Right renal cortex interstitium (tissue), 3 donors: Measurements from ENCODE around the gene AFP. TPM values are rescaled to one million over a fixed set of nuclear protein-coding genes. Genes with fewer than 3 reads are reported as not detected.

Experiments used
- DNase-seq, 3 donors: peaks; one replicate each; pipeline ENCODE4 v3.0.0-alpha.2; 2013; ENCODE audit warnings: low read depth in 3 of 3, low spot score in 2 of 3
- polyA plus RNA-seq, 3 donors: library from polyadenylated mRNA; unstranded; fragments of 120-200 nt; gene quantifications; one replicate each; pipeline ENCODE4 v1.2.1, GENCODE V29; 2013; ENCODE audit not compliant: insufficient read length in 3 of 3

Gene AFP
- polyA plus RNA-seq, 3 donors, result 746 to 1,253 (median 1,062) TPM

DNA sequence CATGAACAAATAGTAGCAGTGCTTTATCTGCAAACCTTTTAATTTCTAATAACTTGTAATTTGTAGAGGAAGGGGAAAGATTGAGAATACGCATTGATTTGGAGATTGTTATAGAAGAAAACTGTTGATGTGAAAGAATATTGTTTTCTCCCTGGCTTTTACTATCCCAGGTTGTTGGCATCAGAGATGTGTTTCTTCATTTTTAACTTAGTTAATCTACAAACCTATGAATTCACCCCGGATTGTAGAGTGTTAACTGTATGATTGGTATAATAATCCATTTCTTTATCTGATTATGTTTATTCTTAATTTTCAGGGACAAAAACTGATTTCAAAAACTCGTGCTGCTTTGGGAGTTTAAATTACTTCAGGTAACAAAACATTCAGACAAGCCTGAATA is 18.9 kb downstream of the AFP start:
- no peak for DNase-seq

DNA sequence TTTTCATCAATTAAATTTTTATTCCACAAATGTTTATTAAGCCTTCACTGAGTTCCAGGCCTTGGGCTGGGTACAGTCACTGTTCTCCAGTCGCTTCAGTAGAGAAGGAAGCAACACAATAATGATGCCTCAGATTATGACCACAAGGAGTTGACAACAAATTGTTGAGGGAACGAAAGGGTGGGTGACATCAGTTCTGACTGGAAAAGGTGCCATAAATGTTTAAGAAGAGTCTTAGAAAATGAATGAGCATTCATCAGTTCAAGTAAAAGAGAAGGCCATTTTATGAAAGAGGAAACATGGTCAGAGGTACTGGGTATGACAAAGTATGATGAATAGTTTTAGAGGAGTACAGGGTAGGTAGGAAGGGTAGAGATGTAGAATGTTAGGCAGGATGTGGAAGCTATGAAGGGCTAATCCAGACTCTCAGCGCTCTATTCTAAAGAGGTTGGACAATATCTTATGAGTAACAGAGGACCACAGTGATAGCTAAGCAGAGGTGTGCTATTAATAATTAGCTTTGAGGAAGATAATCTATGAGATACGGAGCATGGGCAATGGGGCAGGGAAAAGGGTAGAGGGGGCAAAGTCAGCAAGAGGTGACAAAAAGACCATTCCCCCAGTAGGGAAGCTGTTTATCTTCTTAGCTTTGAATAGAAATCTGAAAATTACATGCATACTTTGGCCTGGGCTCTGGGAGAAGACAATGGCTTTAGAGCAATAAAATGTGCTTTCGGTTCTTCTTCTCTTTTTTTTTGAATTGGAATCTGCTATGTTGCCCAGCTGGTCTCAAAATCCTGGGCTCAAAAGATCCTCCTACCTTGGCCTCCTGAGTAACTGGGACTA is 20.4 kb downstream of the AFP start:
- DNase-seq, result no peak

DNA sequence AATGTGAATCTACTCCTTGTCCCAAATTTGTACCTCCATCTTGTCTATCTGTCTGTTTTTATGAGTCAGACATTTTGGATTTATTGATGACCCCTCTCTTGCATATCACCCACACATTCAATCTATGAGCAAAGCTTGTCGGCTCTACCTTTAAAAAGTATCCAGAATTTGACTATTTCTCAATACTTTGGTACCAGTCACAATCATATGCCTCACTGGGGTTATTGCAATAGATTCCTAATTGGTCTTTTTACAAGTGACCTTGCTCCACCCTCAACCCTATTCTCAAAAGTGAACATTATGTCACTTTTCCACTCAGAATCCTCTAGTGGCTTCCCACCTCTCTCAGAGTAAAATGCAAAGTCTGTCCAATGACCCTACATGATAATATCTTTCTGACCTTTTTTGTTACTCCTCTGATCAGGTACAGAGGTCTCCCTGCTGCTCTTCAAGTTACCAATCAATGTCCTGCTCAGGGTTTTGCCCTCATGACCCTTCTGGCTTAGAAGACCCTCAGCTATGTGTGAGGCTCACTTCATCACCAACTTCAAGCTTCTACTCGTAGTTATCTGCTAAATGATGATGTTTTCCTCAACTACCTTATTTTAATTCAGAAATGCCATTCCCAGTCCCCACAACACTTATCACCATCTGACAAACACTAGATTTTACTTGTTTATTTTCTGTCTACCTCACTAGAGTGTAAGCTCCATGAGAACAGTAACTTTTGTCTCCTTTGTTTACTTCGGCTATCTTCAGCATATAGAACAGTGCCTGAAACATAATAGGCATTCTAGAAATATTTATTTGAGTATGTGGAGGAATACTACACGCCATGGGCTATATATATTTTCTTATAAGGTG is 22.4 kb downstream of the AFP start:
- no peak for DNase-seq

DNA sequence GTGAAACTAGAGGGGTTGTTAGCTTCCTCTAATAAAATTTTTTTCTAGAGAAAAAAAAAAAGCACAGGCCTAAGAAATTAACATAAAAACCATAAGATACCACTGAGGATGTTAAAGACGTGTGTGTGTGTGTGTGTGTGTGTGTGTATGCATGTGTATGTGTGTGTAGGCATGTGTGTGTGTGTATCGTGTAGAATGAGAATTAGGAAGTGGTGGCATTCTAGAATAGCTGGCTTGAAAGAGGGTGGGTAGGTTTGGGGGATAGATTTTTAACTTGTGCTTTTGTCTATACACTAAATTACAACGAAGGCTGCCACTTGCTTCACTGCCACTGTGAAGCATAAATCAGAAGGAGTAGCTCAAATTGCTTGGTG is 23.0 kb downstream of the AFP start:
- DNase-seq, result no peak

DNA sequence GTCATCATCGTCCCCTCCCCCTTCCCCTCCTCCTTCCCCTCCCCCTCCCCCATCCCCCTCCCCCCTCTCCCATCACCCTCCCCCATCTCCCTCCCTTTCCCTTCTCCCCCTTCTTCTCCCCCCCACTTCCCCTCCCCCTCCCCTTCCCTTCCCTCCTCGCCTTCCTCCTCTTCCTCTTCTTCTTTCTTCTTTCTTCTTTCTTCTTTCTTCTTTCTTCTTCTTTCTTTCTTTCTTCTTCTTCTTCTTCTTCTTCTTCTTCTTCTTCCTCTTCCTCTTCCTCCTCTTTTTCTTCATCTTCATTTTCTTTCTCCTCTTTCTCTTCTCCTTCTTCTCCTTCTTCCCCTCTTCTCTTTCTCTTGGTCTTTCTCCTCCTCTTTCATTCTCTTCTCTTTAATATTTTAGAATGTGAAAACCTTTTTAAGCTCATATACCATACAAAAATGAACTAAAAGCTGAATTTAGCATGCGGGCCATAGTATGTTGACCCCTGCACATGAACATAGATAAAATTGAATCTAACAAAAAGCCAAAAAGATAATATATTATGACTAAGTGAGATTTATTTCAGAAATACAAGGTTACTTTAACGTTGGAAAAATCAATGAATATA is 25.0 kb downstream of the AFP start:
- DNase-seq, result no peak

DNA sequence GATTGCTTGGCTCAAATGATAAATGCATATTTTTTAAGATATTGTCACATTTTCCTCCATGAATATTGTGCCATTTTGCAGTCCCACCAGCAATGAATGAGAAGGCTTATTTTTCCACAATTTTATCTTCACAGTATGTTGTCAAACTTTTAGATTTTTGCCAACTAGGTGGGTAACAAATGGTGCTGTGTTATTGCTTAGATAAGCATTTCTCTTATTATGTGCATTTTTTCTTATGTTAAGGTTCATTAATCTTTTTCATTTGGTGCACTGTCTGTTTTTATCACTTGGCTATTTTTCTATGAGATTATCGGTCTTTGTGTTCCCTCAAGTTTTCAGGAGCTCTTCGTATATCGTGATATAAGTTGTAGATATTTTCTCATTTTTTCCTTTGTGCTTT is 32.1 kb downstream of the AFP start:
- no peak for DNase-seq

DNA sequence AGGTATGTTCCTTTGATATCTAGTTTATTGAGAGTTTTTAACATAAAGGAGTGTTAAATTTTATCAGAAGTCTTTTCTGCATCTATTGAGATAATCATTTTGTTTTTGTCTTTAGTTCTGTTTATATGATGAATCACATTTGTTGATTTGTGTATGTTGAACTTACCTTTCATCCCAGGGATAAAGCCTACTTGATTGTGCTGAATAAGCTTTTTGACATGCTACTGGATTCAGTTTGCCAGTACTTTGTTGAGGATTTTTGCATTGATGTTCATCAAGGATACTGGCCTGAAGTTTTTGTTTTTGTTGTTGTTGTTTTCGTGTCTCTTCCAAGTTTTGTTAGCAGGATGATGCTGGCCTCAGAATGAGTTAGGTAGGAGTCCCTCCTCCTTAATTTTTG is 34.7 kb downstream of the AFP start:
- DNase-seq, result no peak

DNA sequence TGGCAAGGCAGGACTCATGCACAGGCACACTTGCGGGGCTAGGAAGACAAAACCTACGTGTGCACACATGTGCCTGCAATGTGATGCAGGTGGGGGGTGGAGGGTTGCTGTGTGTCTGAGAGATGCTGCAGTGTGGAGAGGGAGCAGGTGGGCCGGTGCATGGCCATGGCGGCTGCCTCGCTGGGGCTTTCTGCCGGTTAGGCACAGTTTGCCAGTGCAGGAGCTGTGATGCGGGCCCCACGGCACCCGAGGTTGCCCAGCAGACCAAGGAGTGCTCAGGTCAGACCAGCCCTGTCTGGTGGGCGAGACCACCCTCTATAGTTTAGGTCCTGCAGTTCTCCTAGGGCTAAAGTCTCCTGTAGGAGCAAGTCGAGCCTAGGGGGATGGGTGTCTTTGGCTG is 41.2 kb downstream of the AFP start:
- DNase-seq, result no peak

DNA sequence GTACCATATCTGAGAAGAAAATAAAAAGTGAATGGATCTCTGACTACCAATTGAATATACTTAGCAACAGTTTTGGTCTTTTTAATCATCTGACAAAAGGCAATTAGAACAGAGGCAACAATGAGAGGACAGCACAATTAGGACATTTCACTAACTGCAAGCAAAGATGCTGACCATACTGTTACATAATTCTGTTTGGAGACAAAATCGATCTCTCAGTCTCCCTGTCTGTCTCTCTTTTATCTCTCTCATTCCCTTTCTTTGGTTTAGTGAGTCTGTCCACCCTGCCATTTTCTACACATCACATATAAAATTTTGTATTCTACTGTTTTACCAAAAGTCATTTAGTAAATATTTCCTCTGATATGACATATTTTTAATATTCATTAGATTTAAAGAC is 43.3 kb downstream of the AFP start:
- DNase-seq, result no peak

DNA sequence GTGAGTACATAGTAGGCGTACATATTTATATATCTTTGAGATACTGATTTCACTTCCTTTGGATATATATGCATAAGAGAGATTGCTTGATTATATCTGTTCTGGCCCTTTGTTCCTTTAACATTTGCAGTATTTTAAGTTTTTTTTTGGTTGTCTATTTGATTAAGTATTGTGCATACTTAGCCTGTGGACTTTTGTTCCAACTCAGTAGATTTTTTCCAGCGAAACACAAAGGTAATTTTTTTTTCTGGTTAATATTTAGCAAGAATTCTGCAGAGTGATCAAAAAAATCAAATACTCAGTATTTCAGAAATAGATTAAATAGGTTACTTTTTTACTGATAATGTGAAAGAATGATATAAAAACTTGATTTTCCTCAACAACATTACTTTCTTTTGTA is 45.3 kb downstream of the AFP start, which contains the start of gene AFM:
Gene AFM, plus strand, starts transcription at position 388 of the 400 bp plus-strand sequence. CDS start 31 bp downstream, outside the sequence.
- no peak for DNase-seq

DNA sequence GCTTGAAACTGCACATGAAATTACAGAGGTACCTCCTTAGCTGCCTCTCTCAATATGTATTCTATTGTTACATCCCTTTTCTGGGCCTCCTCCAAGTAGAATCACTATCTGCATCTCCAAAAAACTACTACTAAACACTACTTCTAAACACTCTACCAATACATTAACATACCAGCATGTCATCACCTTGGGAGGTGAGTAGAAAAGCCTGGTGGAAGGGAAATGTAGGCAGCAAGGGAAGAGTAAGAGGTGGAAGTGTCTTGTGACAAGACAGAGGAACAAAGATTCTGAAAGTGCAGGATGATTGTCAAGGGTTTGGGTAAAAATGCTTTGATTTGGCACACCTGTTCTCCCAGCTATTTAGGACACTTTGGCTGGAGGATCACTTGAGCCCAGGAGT is 49.1 kb downstream of the AFP start:
- no peak for DNase-seq

DNA sequence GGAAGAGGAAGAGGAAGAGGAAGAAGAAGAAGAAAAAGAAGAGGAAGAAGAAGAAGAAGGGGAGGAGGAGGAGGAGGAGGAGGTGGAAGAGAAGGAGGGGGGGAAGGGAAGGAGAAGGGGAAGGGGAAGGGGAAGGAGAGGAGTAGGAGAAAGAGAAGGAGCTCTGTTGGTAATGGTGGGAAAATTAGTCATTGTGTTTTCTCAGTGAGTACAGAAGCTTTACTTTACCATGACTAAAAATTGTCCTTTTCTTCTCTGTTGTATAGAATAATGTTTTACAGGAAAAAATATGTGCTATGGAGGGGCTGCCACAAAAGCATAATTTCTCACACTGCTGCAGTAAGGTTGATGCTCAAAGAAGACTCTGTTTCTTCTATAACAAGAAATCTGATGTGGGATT is 49.6 kb downstream of the AFP start:
- no peak for DNase-seq

DNA sequence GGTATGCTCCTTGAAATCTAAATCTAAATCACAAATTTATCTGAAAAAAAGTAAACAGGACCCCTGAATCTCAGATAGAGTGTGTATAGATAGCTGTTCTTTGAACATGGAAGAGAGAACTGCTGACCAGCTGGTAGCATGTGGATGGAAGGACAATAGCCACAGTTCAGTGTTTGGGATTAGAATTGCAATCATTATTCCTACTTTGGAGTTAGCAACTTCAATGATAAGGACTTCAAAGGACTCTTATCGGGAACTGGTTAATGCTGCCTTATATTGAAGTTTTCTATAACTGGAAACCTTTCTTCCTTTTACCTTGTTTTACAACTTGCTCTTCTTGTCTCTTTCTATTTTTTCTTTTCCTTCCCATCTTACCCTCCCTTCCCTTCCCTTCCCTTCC is 50.5 kb downstream of the AFP start:
- DNase-seq, result no peak

DNA sequence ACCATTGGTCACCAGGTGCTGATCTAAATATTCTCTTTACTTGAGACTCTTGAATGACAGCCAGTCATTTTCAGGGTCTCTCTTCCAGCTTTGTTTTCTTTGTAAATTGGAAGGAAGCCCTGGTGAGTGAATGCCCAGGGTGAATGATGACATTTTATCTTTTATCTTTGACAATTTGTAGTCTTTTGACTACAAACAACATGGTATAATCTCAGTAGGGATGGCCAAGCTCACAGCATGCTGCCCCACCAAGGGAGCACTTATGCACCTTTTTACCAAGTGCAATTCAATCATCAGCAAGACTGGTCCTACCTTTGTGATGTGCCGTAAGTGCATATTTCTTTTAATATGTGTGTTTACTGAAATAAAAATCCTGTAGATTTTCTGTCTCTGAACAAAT is 51.2 kb downstream of the AFP start:
- DNase-seq, result no peak

DNA sequence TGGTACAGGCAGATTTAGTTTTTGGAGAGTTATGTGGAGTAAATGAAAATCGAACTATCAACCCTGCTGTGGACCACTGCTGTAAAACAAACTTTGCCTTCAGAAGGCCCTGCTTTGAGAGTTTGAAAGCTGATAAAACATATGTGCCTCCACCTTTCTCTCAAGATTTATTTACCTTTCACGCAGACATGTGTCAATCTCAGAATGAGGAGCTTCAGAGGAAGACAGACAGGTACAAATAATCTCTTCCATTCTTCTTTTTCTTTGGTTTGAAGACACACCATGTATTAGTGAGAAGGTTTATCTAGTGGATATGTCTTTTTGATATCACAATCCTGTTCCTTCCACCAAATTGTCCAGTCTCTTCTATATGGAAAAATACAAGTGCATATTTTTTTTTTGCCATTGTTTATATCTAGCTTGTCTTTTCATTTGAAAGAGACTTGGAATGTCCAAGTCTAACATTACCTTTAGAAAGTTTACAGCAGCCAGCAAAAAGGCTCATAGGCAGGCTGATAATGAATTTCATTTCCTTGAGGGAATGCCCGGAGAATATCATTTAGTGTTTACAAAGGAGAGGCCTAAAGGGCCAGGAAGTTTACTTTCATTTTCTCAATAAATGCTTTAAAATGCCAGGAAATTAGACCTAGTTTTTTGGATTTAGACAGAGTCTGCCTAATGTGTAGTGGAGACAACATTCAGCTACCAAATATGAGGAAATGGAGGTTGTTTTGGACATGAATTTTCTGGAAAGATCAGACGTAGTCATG is 64.2 kb downstream of the AFP start:
- DNase-seq, result no peak

DNA sequence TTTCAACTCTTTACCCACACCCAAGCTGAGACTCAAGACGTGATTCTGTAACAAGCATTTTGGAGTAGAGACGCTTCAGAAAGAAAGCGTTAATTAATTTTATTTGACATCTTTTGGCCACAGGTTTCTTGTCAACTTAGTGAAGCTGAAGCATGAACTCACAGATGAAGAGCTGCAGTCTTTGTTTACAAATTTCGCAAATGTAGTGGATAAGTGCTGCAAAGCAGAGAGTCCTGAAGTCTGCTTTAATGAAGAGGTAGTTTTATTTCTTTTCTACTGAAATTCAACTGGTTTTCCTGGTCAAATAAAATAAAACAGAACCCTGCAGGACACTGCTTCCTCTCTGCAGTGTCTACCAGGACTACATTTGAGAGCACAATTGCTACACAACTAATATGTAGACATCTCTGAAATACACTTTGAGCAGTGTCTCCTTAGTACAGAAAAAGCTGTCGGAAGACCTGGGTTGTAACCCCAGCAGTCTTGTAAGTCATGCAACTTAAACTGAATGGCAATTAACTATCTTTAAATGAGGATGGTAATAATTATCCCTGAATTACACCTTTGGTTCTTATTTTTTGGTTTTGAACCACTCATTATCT is 65.7 kb downstream of the AFP start:
- no peak for DNase-seq

DNA sequence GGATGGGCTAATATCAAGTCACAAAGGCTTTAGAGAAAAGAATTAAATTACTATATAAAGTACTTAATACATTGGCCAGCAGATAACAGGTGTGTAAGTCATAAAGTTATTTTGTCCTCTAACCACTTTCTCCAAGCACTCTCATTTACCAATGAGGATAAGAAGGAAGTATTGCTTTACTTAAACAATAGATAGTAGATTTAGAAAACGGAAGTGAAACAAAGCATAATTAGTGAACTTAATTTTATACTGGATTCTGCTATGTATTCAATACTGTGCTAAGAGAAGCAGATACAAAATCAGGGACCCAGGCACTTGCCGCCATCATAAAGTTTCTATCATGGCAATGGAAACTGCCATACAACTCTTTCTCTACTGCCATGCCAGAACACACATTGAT is 69.5 kb downstream of the AFP start:
- no peak for DNase-seq
